Urinary bladder (tissue), 4 donors: ENCODE measurements around the gene AGAP1. TPM values are rescaled to one million over a fixed set of nuclear protein-coding genes. Genes with fewer than 3 reads are reported as not detected.
A peak's percentile ranks its signal among the peaks of the same experiment; 100 is the strongest.

Source experiments
- DNase-seq: peaks from one replicate; pipeline ENCODE4 v3.0.0-alpha.2; 2015; ENCODE audit errors: extremely low spot score
- H3K27ac ChIP-seq: one replicate; pipeline ENCODE4 v1.5.1; 2013; ENCODE audit warnings: low read depth, mild to moderate bottlenecking, moderate library complexity
- H3K36me3 ChIP-seq: one replicate; pipeline ENCODE4 v1.6.1; 2013; ENCODE audit warnings: mild to moderate bottlenecking, moderate library complexity; ENCODE audit not compliant: insufficient read depth
- H3K4me1 ChIP-seq: one replicate; pipeline ENCODE4 v1.6.1; 2013; ENCODE audit warnings: mild to moderate bottlenecking, moderate library complexity; ENCODE audit not compliant: insufficient read depth
- H3K4me3 ChIP-seq: one replicate; pipeline ENCODE4 v1.5.1; 2013; ENCODE audit warnings: low read depth, low read length
- WGBS: extraction: QIAGEN DNeasy Blood & Tissue Kit; methylation state at CpG from one replicate; pipeline ENCODE4 v1.1.7; 2013; 5-methylcytosine and 5-hydroxymethylcytosine counted together
- polyA plus RNA-seq: library from polyadenylated mRNA; stranded (reverse); fragments of 200-250 nt; gene quantifications from one replicate; pipeline ENCODE4 v1.2.3, GENCODE V29; 2013
- total RNA-seq: library from RNA; depleted of rRNA; stranded (reverse); fragments of >200 nt; gene quantifications from one replicate; pipeline ENCODE4 v1.2.3, GENCODE V29; 2014
- donor health status: healthy with polysubstance abuse.
- donor health status: healthy.

Gene AGAP1
- total and polyA plus RNA-seq, 2 donors: 12.8 to 24.7 TPM

- H3K36me3 ChIP-seq: no peaks in the 10 kb centered on the region
- 77% methylated on average over 7 of the region's 7 CpGs for WGBS
- DNase-seq: peak; percentile 35
- no peak overlapping the region for H3K27ac ChIP-seq
- no peak overlapping the region for H3K4me3 ChIP-seq
- H3K4me1 ChIP-seq: no peaks in the 10 kb centered on the region
These were observed 342.7 kb downstream of the AGAP1 start for GRCh38 chr2:235836491-235836911.

GRCh38 chr2:235839226-235839625 lies 345.4 kb downstream of the AGAP1 start:
- H3K36me3 ChIP-seq: no peaks in the 10 kb centered on the region
- no peak overlapping the region for H3K27ac ChIP-seq
- no peak for DNase-seq
- no peaks in the 10 kb centered on the region for H3K4me1 ChIP-seq
- H3K4me3 ChIP-seq: no peak overlapping the region
- WGBS: 92% methylated on average over 11 of the region's 11 CpGs

GRCh38 chr2:235839974-235840373 lies 346.1 kb downstream of the AGAP1 start:
- H3K4me1 ChIP-seq: no peaks in the 10 kb centered on the region
- H3K27ac ChIP-seq: no peak overlapping the region
- no peak for DNase-seq
- 98% methylated on average over 4 of the region's 4 CpGs for WGBS
- no peak overlapping the region for H3K4me3 ChIP-seq
- no peaks in the 10 kb centered on the region for H3K36me3 ChIP-seq

- Histone ChIP-seq H3K4me3 (no peak overlapping the region), H3K27ac (no peak overlapping the region), H3K36me3 (no peaks in the 10 kb centered on the region), H3K4me1 (no peaks in the 10 kb centered on the region)
- WGBS: 92% methylated on average over 13 of the region's 13 CpGs
- DNase-seq: no peak
These were observed 348.0 kb downstream of the AGAP1 start for GRCh38 chr2:235841863-235842262.

GRCh38 chr2:235842941-235843340 lies 349.1 kb downstream of the AGAP1 start:
- Histone ChIP-seq H3K27ac (no peak overlapping the region), H3K4me3 (no peak overlapping the region), H3K4me1 (no peaks in the 10 kb centered on the region), H3K36me3 (no peaks in the 10 kb centered on the region)
- no peak for DNase-seq
- WGBS: 94% methylated on average over 13 of the region's 13 CpGs

GRCh38 chr2:235843591-235844395 lies 349.9 kb downstream of the AGAP1 start:
- H3K4me1 ChIP-seq: no peaks in the 10 kb centered on the region
- H3K4me3 ChIP-seq: no peak overlapping the region
- H3K27ac ChIP-seq: no peak overlapping the region
- no peak for DNase-seq
- WGBS: 90% methylated on average over 12 of the region's 12 CpGs
- no peaks in the 10 kb centered on the region for H3K36me3 ChIP-seq

- WGBS: 95% methylated on average over 8 of the region's 8 CpGs
- no peak overlapping the region for H3K27ac ChIP-seq
- H3K4me3 ChIP-seq: no peak overlapping the region
- no peaks in the 10 kb centered on the region for H3K4me1 ChIP-seq
- no peak for DNase-seq
- no peaks in the 10 kb centered on the region for H3K36me3 ChIP-seq
These were observed 350.7 kb downstream of the AGAP1 start for GRCh38 chr2:235844561-235844960.

- no peak overlapping the region for H3K4me3 ChIP-seq
- WGBS: 86% methylated on average over 6 of the region's 6 CpGs
- no peaks in the 10 kb centered on the region for H3K36me3 ChIP-seq
- no peak for DNase-seq
- no peaks in the 10 kb centered on the region for H3K4me1 ChIP-seq
- no peak overlapping the region for H3K27ac ChIP-seq
These were observed 351.4 kb downstream of the AGAP1 start for GRCh38 chr2:235845245-235845644.

GRCh38 chr2:235847576-235847975 lies 353.7 kb downstream of the AGAP1 start:
- H3K4me1 ChIP-seq: no peaks in the 10 kb centered on the region
- DNase-seq: no peak
- no peaks in the 10 kb centered on the region for H3K36me3 ChIP-seq
- H3K4me3 ChIP-seq: no peak overlapping the region
- H3K27ac ChIP-seq: no peak overlapping the region
- WGBS: 97% methylated on average over 11 of the region's 11 CpGs

- DNase-seq: no peak
- Histone ChIP-seq H3K36me3 (no peaks in the 10 kb centered on the region), H3K4me3 (no peak overlapping the region), H3K4me1 (no peaks in the 10 kb centered on the region), H3K27ac (no peak overlapping the region)
- 93% methylated on average over 4 of the region's 4 CpGs for WGBS
These were observed 354.2 kb downstream of the AGAP1 start for GRCh38 chr2:235848055-235848454.

- Histone ChIP-seq H3K27ac (no peak overlapping the region), H3K4me3 (no peak overlapping the region), H3K36me3 (no peaks in the 10 kb centered on the region), H3K4me1 (no peaks in the 10 kb centered on the region)
- no peak for DNase-seq
- WGBS: 95% methylated on average over 7 of the region's 7 CpGs
These were observed 355.1 kb downstream of the AGAP1 start for GRCh38 chr2:235848946-235849345.

- Histone ChIP-seq H3K4me1 (no peaks in the 10 kb centered on the region), H3K27ac (no peak overlapping the region), H3K36me3 (no peaks in the 10 kb centered on the region), H3K4me3 (no peak overlapping the region)
- 90% methylated on average over 10 of the region's 10 CpGs for WGBS
- no peak for DNase-seq
These were observed 355.6 kb downstream of the AGAP1 start for GRCh38 chr2:235849489-235849888.

GRCh38 chr2:235850289-235850688 lies 356.4 kb downstream of the AGAP1 start:
- Histone ChIP-seq H3K27ac (no peak overlapping the region), H3K4me1 (no peaks in the 10 kb centered on the region), H3K4me3 (no peak overlapping the region), H3K36me3 (no peaks in the 10 kb centered on the region)
- DNase-seq: no peak
- WGBS: 86% methylated on average over 5 of the region's 5 CpGs

- WGBS: 95% methylated on average over 13 of the region's 13 CpGs
- H3K36me3 ChIP-seq: no peaks in the 10 kb centered on the region
- H3K4me3 ChIP-seq: no peak overlapping the region
- no peak overlapping the region for H3K27ac ChIP-seq
- DNase-seq: no peak
- no peaks in the 10 kb centered on the region for H3K4me1 ChIP-seq
These were observed 357.1 kb downstream of the AGAP1 start for GRCh38 chr2:235850771-235851551.
